HUES48 (cell line): ENCODE results near the gene NANS.
"Not testable (repeated sequence)": the region's sequence is repeated elsewhere in the genome, so short reads cannot be mapped to it uniquely, and the experiment has no call there.

Source experiments
- H3K27ac ChIP-seq: one replicate; pipeline ENCODE4 v1.7.0; 2013; ENCODE audit warnings: low read depth, low read length, inconsistent platforms
- H3K27me3 ChIP-seq: 2 replicates; pipeline ENCODE4 v1.6.1; 2013; ENCODE audit warnings: mild to moderate bottlenecking, low read length; ENCODE audit not compliant: control insufficient read depth, insufficient read depth
- H3K36me3 ChIP-seq: 2 replicates; pipeline ENCODE4 v1.6.1; 2013; ENCODE audit warnings: low read length; ENCODE audit not compliant: control insufficient read depth, insufficient read depth
- H3K4me1 ChIP-seq: 2 replicates; pipeline ENCODE4 v1.6.1; 2013; ENCODE audit warnings: mild to moderate bottlenecking, low read length; ENCODE audit not compliant: control insufficient read depth, insufficient read depth
- H3K4me3 ChIP-seq: 2 replicates; pipeline ENCODE4 v1.5.1; 2013; ENCODE audit warnings: mild to moderate bottlenecking, low read depth, low read length
- H3K9ac ChIP-seq: 2 replicates; pipeline ENCODE4 v1.6.1; 2013; ENCODE audit warnings: mild to moderate bottlenecking, low read depth, low read length, moderate library complexity
- H3K9me3 ChIP-seq: 2 replicates; pipeline ENCODE4 v1.6.1; 2013; ENCODE audit warnings: low read length; ENCODE audit not compliant: control insufficient read depth, insufficient read depth

The NANS gene

DNA sequence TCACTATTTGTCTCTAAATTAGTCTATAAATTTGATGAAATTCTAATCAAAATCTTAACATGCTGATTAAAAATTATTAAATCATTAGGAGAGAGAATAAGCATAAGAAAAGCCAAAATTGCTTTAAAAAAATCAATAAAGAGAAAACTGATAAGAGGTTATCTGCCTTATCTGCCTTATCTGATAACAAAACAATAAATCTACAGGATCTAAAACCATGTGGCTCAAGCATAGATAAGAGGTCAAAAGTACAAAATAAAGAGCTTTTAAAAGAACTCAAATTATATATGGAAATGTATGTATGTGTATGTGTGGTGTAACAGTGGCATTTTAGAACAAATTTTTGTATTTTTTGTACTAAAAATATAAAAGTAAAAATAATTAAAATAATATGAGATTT is 43.9 kb downstream of the NANS start:
- no peak overlapping the region for H3K4me3 ChIP-seq
- peaks cover 20% of the 10 kb centered on the region for H3K36me3 ChIP-seq
- no peaks in the 10 kb centered on the region for H3K4me1 ChIP-seq
- H3K27me3 ChIP-seq, result no peaks in the 10 kb centered on the region
- H3K27ac ChIP-seq, result no peak overlapping the region
- no peaks in the 10 kb centered on the region for H3K9me3 ChIP-seq
- no peak overlapping the region for H3K9ac ChIP-seq

DNA sequence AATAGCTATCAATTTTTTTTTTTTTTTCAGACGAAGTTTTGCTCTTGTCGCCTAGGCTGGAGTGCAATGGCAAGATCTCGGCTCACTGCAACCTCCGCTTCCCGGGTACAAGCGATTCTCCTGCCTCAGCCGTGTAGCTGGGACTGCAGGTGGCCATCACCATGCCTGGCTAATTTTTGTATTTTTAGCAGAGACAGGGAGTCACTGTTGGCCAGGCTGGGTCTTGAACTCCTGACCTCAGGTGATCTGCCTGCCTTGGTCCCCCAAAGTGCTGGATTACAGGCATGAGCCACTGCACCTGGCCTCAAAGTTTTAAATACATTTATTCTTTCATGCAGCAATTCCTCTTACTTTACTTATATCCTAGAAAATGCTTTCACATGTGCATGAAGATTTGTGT is 44.9 kb downstream of the NANS start:
- no peak overlapping the region for H3K4me3 ChIP-seq
- peaks cover 19% of the 10 kb centered on the region for H3K36me3 ChIP-seq
- H3K27me3 ChIP-seq, result no peaks in the 10 kb centered on the region
- H3K4me1 ChIP-seq, result no peaks in the 10 kb centered on the region
- no peak overlapping the region for H3K27ac ChIP-seq
- H3K9ac ChIP-seq, result no peak overlapping the region
- no peaks in the 10 kb centered on the region for H3K9me3 ChIP-seq

DNA sequence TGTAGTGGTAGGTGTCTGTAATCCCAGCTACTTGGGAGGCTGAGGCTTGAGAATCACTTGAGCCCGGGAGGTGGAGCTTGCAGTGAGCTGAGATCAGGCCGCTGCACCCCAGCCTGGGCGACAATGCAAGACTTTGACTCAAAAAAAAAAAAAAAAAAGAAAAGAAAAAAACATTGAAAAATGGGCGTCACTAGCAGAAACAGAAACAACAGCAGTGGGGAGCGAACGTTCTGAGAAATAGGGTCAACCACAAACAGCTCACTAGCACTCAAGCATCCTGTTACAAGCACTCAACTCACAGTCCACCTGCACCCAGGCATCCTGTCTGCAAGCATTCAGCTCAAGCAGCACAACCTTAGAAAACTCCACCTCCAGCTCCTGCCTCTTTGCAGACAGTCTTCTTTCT is 45.3 kb downstream of the NANS start:
- H3K9me3 ChIP-seq, result no peaks in the 10 kb centered on the region
- H3K4me3 ChIP-seq, result no peak overlapping the region
- H3K4me1 ChIP-seq, result no peaks in the 10 kb centered on the region
- peaks cover 19% of the 10 kb centered on the region for H3K36me3 ChIP-seq
- no peak overlapping the region for H3K27ac ChIP-seq
- no peaks in the 10 kb centered on the region for H3K27me3 ChIP-seq
- H3K9ac ChIP-seq, result no peak overlapping the region

DNA sequence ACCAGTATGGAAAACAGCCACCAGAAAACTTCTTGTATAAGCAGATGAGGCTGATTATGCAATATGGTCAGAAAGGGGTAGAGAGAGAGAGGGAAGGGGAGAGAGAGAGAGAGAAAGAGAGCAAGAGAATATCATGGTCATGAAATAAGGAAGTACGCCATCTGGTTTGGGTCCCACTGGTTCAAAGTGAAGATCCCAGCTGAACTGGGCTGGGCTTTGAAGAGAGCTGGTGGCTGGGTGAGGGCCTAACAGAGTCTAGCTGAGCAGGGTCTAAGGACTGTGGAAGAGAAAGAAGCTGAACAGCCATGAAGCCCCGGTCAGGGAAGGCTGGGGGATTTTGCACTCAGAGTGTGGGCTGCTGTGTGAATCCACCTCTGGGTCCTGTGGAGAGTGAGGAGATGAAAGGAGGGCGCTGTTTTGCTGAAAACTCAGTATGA is 47.9 kb downstream of the NANS start:
- 0 out of 2 replicates have a peak, but pooled peaks cover 2% of the 10 kb centered on the region for H3K4me1 ChIP-seq
- H3K4me3 ChIP-seq, result no peak overlapping the region
- H3K9ac ChIP-seq, result no peak overlapping the region
- no peaks in the 10 kb centered on the region for H3K27me3 ChIP-seq
- H3K9me3 ChIP-seq, result no peaks in the 10 kb centered on the region
- H3K36me3 ChIP-seq, result peaks cover 11% of the 10 kb centered on the region
- H3K27ac ChIP-seq, result no peak overlapping the region

DNA sequence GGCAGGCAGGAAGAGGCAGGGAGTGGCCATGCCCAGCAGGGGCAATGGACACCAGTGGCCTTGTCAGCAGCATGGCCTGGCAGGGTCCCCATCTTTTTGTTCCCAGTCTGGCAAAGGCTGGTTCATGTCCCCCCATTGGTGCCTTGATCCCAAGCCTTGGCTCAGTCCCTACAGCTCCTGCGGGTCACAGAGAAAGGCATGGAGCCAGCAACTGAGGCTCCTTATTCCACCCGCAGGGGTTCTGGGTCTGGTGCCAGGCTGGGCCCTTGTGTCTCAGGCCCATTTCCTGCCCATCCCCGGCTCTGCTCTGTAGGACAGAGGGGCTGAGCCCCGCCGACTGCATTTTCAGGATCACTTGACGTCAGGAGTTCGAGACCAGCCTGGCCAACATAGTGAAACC is 48.5 kb downstream of the NANS start:
- Histone ChIP-seq H3K9ac (no peak overlapping the region), H3K27me3 (no peaks in the 10 kb centered on the region), H3K4me3 (no peak overlapping the region), H3K4me1 (0 out of 2 replicates have a peak, but pooled peaks cover 7% of the 10 kb centered on the region), H3K9me3 (no peaks in the 10 kb centered on the region), H3K27ac (no peak overlapping the region), H3K36me3 (peaks cover 11% of the 10 kb centered on the region; the same call in 1 of the 2 replicates)

DNA sequence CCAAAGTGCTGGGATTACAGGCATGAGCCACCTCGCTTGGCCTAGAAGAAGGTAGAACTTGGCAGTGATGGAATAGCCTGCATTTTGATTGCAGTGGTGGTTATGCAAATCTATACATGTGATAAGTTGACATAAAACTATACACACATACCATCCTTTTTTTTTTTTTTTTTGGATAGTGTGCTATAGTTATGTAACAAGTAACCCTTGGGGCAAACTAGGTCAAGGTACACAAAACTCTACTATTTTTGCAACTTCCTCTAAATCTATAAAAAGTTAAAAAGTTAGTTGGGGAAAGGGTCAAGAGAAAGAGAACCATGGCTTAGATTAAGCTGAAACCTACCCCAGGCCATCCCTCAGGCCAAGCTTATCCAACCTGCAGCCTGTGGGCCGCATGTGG is 51.4 kb downstream of the NANS start:
- peaks cover 15% of the 10 kb centered on the region; the same call in 1 of the 2 replicates for H3K36me3 ChIP-seq
- H3K9ac ChIP-seq, result no peak overlapping the region

DNA sequence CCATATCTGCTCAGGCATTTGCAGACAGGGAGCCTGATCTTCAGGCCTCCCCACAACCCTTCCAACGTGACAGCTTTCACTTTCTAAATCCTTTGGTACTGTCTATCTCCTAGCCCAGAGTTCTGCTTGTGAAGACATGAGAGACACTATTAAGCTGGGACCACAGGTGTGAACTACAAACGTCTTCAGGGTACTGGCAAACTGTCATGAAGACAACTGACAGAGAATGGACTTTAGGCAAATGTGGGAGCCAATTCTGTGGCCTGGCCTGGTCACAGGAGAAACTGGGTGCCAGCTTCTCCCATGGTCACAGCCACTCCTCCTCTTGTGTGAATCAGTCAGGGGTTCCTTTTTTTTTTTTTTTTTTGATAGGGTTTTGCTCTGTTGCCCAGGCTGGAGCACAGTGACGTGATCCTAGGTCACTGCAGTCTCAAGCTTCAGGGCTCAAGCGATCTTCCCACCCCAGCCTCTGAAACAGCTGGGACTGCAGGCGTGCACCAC is 52.0 kb downstream of the NANS start:
- no peak overlapping the region for H3K27ac ChIP-seq
- no peak overlapping the region for H3K4me3 ChIP-seq
- no peak overlapping the region for H3K9ac ChIP-seq
- no peaks in the 10 kb centered on the region for H3K9me3 ChIP-seq
- H3K4me1 ChIP-seq, result 0 out of 2 replicates have a peak, but pooled peaks cover 7% of the 10 kb centered on the region
- no peaks in the 10 kb centered on the region for H3K27me3 ChIP-seq
- peaks cover 15% of the 10 kb centered on the region; the same call in 1 of the 2 replicates for H3K36me3 ChIP-seq

More for the DNA sequence above, 51.4 kb downstream of the NANS start:
- H3K4me3 ChIP-seq, result no peak overlapping the region
- H3K4me1 ChIP-seq, result 0 out of 2 replicates have a peak, but pooled peaks cover 7% of the 10 kb centered on the region
- H3K27ac ChIP-seq, result no peak overlapping the region
- no peaks in the 10 kb centered on the region for H3K9me3 ChIP-seq
- H3K27me3 ChIP-seq, result no peaks in the 10 kb centered on the region

DNA sequence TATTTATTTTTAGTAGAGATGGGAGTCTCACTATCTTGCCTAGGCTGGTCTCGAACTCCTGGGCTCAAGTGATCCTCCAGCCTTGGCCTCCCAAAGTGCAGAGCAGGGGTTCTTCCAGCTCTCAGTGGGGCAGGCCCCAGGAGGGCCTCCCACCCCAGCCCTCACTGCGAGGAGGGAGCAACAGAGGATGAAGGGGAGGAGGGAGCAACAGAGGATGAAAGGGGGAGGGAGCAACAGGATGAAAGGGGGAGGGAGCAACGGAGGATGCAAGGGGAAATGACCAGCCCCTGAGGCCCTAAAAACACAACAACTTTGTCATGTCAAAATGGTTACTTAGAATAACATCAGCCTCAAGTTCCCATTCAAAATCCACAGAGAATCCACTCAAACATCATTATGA is 52.5 kb downstream of the NANS start:
- Histone ChIP-seq H3K27ac (no peak overlapping the region), H3K27me3 (no peaks in the 10 kb centered on the region)

DNA sequence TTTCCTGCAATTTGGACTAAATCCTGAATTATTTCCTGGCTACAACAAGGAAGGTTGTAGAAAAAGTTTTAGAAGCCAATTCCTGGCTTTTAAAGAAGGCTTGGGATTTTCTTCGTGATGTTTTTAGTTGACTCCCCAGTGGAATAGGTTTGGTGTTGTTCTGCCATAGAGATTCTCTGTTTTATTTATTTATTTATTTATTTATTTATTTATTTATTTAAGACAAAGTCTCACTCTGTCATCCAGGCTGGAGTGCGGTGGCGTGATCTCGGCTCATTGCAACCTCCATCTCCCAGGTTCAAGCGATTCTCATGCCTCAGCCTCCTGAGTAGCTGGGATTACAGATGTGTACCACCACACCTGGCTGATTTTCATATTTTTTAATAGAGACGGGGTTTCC is 60.6 kb downstream of the NANS start:
- H3K27ac ChIP-seq, H3K27me3 ChIP-seq, H3K4me3 ChIP-seq, H3K9me3 ChIP-seq, H3K4me1 ChIP-seq, H3K9ac ChIP-seq, H3K36me3 ChIP-seq: not testable (repeated sequence)

More for the DNA sequence above, 52.5 kb downstream of the NANS start:
- H3K4me1 ChIP-seq, result 0 out of 2 replicates have a peak, but pooled peaks cover 7% of the 10 kb centered on the region
- H3K9me3 ChIP-seq, result no peaks in the 10 kb centered on the region
- H3K4me3 ChIP-seq, result no peak overlapping the region
- H3K9ac ChIP-seq, result no peak overlapping the region
- H3K36me3 ChIP-seq, result peaks cover 15% of the 10 kb centered on the region; the same call in 1 of the 2 replicates

DNA sequence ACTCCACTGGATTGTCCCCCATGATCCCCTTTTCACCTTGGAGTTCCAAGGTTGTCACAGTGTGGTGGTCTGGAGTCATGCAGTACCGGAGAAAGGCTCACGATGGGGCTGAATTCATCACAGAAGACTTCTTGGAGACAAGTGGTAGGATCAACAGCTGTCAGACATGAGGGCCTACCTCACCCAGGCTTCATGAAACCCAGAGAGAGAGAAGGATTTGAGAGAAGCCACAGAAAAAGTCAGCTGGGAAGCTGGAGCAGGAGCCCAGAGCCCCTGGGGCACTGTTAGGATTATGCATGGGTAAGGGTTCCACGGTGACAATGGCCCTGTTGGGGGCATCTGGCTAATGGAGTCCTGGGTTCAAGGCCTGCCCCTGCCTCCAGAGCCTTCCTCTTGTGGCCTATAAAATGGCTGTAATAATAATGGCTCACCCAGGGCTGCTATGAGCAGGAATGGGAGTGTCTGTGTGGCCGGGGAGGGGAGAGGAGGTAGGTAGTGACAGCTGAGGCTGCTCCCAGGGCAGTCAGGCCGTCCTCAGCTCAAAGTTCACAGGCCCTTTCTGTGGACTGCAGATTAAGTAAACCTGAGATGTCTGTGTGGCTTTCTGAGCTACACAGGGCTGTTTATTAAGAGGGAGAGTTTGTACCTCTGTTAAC is 61.6 kb downstream of the NANS start:
- Histone ChIP-seq H3K4me3 (peak overlapping the region; percentile 74), H3K9me3 (no peaks in the 10 kb centered on the region), H3K27me3 (no peaks in the 10 kb centered on the region), H3K9ac (0 out of 2 replicates have a peak overlapping the region, but pooled peaks have one; percentile 63), H3K4me1 (0 out of 2 replicates have a peak, but pooled peaks cover 4% of the 10 kb centered on the region), H3K36me3 (0 out of 2 replicates have a peak, but pooled peaks cover 3% of the 10 kb centered on the region), H3K27ac (no peak overlapping the region)
